Esophagus squamous epithelium (tissue), 5 donors: ENCODE results near the gene SRGAP3. TPM values are rescaled to one million over a fixed set of nuclear protein-coding genes. Genes with fewer than 3 reads are reported as not detected.

ENCODE experiments used
- DNase-seq: peaks from one replicate; lab custom pipeline; 2025; lab: John Stamatoyannopoulos, UW
- H3K27ac ChIP-seq, 4 donors: fragments of 200-600 bp; sonication (generic); one replicate each; pipeline ENCODE4 v1.5.1; 2016 to 2019; ENCODE audit warnings: mild to moderate bottlenecking in 1 of 4
- H3K27me3 ChIP-seq, 4 donors: fragments of 200-600 bp; sonication (generic); 1 replicate in 3 of 4; 2 replicates in 1 of 4; pipeline versions ENCODE4 v1.5.1 to v1.6.0; 2017 to 2021; ENCODE audit warnings: antibody characterized with exemption in 1 of 4
- H3K36me3 ChIP-seq, 3 donors: fragments of 200-600 bp; sonication (generic); one replicate each; pipeline ENCODE4 v1.5.1; 2016 to 2019
- H3K4me1 ChIP-seq, 3 donors: fragments of 200-600 bp; sonication (generic); one replicate each; pipeline ENCODE4 v1.5.1; 2017 to 2019
- H3K4me3 ChIP-seq, 4 donors: fragments of 200-600 bp; sonication (generic); 1 replicate in 3 of 4; 2 replicates in 1 of 4; pipeline ENCODE4 v1.5.1; 2016 to 2019; ENCODE audit warnings: mild to moderate bottlenecking in 2 of 4, moderate library complexity in 1 of 4
- H3K9me3 ChIP-seq, 3 donors: fragments of 200-600 bp; sonication (generic); one replicate each; pipeline ENCODE4 v1.5.1; 2016 to 2019
- POLR2A ChIP-seq, 4 donors: fragments of 450-650 bp; IDR thresholded peaks; one replicate each; pipeline ENCODE4 v1.6.1; 2017; ENCODE audit warnings: antibody characterized with exemption in 4 of 4, mild to moderate bottlenecking in 4 of 4, moderate library complexity in 3 of 4
- WGBS, 2 donors: methylation state at CpG; one replicate each; pipeline ENCODE4 v1.1.5; 2018; 5-methylcytosine and 5-hydroxymethylcytosine counted together
- intact Hi-C: fragments of 100-400 bp; cut with DNase I; formaldehyde crosslinking; loops from one replicate; pipeline ENCODE4 v1.15.0; 2022
- total RNA-seq, 4 donors: library from RNA; depleted of rRNA; stranded (reverse); fragments of >200 nt; gene quantifications; one replicate each; pipeline ENCODE4 v1.1.0, GENCODE V29; 2016
- TF ChIP-seq, protein P1 (sequence below), 6 experiments: fragments of 450-650 bp in 4 of 6; fragments of 200-600 bp in 2 of 6; sonication (generic) in 2 of 6; IDR thresholded peaks; one replicate each; pipeline ENCODE4 v1.5.1; 2016 to 2019; ENCODE audit warnings: antibody characterized with exemption in 6 of 6, mild to moderate bottlenecking in 4 of 6, moderate library complexity in 4 of 6
- donor health status: DM: yes; HTN: yes; CAD: no.

The SRGAP3 gene
- total RNA-seq, 4 donors from 2014 or later: 4.0 to 15.8 (median 6.6) TPM

DNA sequence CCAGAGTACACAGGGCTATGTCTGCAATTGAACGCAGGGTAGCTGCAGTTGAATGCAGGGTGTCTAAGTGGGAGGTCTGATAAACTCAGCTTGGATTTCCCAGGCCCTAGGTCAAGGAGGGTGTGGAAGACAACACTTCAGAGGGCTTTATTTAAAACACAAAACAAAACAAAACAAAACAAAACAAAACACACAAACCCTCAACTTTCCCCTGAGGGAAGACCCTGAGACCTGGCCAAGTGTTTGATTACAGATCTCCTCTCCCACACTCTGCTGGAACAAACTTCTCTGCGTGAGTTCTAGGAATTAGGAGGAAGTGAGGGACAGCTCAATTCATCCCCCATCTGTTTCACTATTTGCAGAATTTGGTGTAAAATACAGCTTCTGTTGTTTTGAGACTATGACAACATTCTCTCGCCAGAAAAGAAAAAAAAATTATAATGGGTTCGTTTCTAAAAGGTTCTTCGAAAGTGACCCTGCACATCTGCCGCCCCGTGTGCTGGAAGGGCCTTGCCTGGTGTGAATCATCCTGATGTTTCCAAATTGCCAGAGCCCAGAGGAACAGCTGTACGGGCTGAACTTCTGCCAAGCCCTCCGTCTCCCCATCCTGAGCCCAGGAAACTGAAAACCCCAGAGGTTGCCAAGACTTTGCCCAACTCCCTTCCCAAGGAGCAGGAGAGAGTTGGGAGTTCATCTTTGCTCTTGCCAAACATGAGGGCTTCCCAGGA lies 212.9 kb downstream of the SRGAP3 start:
- DNase-seq: no peak

DNA sequence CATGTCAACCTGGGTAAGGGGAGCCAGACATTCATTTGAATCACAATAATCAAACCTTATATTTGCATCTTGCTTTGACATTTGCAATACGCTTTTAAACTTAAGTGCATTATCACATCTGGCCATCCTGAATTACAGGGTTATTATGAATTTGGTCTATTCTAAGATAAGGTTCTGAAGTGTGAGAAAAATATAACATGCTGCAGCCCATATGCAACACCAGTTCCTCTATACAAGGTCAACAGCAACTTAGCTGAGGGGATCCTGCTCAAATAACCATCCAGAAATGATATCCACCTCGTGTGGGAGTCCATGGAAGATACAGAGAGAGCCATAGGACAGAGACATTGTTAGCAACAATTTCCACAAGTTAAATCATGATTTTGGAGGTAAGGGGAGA lies 213.5 kb downstream of the SRGAP3 start:
- Histone ChIP-seq H3K4me3 (no peak overlapping the region), H3K4me1 (peaks cover 0 to 21% (median 8%) of the 10 kb centered on the region in 3 donors), H3K36me3 (no peaks in the 10 kb centered on the region), H3K27me3 (no peaks in the 10 kb centered on the region), H3K9me3 (no peaks in the 10 kb centered on the region), H3K27ac (no peak overlapping the region)
- intact Hi-C loops: no loop called here
- WGBS, 2 donors: 73 to 100% methylated on average over 2 of the region's 2 CpGs
- TF ChIP-seq POLR2A (IDR thresholded peaks at IDR 0.05): no peak
- TF ChIP-seq, protein P1, sequence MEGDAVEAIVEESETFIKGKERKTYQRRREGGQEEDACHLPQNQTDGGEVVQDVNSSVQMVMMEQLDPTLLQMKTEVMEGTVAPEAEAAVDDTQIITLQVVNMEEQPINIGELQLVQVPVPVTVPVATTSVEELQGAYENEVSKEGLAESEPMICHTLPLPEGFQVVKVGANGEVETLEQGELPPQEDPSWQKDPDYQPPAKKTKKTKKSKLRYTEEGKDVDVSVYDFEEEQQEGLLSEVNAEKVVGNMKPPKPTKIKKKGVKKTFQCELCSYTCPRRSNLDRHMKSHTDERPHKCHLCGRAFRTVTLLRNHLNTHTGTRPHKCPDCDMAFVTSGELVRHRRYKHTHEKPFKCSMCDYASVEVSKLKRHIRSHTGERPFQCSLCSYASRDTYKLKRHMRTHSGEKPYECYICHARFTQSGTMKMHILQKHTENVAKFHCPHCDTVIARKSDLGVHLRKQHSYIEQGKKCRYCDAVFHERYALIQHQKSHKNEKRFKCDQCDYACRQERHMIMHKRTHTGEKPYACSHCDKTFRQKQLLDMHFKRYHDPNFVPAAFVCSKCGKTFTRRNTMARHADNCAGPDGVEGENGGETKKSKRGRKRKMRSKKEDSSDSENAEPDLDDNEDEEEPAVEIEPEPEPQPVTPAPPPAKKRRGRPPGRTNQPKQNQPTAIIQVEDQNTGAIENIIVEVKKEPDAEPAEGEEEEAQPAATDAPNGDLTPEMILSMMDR (IDR thresholded peaks at IDR 0.05): no peak
- no peak for DNase-seq

More for the DNA sequence above, 212.9 kb downstream of the SRGAP3 start:
- peak overlapping the region in 1 of 4 donors; percentile 42 for H3K27ac ChIP-seq
- intact Hi-C loops: no loop called here
- H3K9me3 ChIP-seq: no peaks in the 10 kb centered on the region
- H3K4me1 ChIP-seq: peaks cover 0 to 21% (median 8%) of the 10 kb centered on the region in 3 donors
- WGBS, 2 donors: 29 to 36% methylated on average over 7 to 9 of the region's 9 CpGs
- H3K36me3 ChIP-seq: no peaks in the 10 kb centered on the region
- H3K27me3 ChIP-seq: no peaks in the 10 kb centered on the region
- TF ChIP-seq, protein P1 (IDR thresholded peaks at IDR 0.05): no peak
- TF ChIP-seq POLR2A (IDR thresholded peaks at IDR 0.05): no peak
- H3K4me3 ChIP-seq: no peak overlapping the region

DNA sequence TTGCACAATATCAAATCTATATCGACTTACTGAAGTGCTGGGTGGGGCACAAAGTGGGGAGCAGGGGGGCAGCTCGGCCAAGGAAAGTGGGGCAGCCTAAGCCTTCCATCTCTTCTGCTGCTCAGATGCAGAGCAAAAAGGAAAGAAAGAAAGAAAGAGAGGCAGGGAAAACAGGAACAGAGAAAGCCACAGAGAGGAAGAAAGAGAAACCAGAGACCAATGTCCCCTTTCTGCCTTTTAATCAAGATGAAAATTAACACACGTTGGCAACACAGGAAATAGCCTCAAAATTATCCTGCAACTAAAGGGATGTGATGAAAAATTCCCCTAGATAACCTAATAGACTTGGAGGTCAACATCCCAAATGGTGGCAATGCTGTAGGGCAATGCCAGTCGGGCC lies 214.0 kb downstream of the SRGAP3 start:
- intact Hi-C loops: no loop called here
- WGBS, 2 donors: 40 to 64% methylated on average over 4 of the region's 4 CpGs
- peaks cover 0 to 21% (median 8%) of the 10 kb centered on the region in 3 donors for H3K4me1 ChIP-seq
- no peak overlapping the region for H3K27ac ChIP-seq
- no peak for DNase-seq
- H3K27me3 ChIP-seq: no peaks in the 10 kb centered on the region
- H3K36me3 ChIP-seq: no peaks in the 10 kb centered on the region
- no peaks in the 10 kb centered on the region for H3K9me3 ChIP-seq
- TF ChIP-seq, protein P1 (IDR thresholded peaks at IDR 0.05): no peak
- no peak for TF ChIP-seq POLR2A (IDR thresholded peaks at IDR 0.05)
- H3K4me3 ChIP-seq: no peak overlapping the region

DNA sequence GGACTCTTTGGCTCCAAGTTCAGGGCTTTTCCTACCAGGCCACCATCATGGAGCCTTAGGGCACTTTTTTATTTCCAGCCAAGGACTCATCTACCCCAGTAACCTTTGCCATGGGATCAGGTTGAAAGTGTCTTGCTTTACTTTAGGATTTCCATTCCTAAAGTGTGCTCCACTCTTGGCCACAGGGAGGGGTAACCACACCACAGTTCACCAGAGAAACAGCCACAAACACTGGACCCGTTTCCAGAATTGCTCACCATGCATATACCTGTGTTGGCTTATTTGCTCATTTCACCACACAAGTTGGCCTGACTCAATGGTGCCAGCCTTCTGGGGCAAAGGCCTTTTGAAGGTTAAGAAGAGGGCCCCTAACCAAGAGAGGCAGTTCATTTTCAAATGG lies 215.6 kb downstream of the SRGAP3 start:
- Histone ChIP-seq H3K27ac (no peak overlapping the region), H3K4me1 (peaks cover 0 to 21% (median 8%) of the 10 kb centered on the region in 3 donors), H3K4me3 (no peak overlapping the region), H3K9me3 (no peaks in the 10 kb centered on the region), H3K36me3 (no peaks in the 10 kb centered on the region), H3K27me3 (no peaks in the 10 kb centered on the region)
- DNase-seq: no peak
- no peak for TF ChIP-seq POLR2A (IDR thresholded peaks at IDR 0.05)
- TF ChIP-seq, protein P1 (IDR thresholded peaks at IDR 0.05): no peak
- 88% methylated on average over 1 of the region's 1 CpG; no CpG with 5 or more reads in 1 of the 2 donors for WGBS, 2 donors
- intact Hi-C loops: no loop called here

DNA sequence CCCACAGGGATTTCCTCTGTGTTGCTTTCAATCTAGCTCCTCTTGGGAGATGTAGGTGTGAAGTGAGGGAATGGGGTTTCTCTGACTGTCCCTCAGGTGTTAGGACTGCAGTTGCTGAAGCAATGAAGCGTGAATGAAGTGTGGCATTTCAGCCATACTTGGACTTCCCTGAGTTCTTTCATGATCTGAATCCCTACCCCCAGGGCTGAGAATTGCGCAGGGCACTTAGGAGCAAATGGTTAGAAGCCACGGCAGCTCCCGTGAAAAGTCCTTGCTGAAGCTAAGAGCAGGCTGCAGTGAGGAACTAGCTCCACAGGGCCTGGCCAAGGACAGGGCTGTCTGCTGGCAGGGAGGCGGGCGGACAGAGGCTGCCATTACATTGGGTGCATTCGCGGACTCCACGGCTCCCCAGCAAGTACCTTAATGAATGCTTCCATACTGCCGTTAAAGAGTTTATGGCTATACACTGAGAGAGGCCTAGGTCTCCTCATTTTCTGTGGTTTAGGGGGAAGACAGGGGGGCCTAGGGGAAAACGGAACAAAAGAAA lies 217.1 kb downstream of the SRGAP3 start:
- intact Hi-C loops: no loop called here

More for the DNA sequence above, 217.1 kb downstream of the SRGAP3 start:
- Histone ChIP-seq H3K27me3 (no peaks in the 10 kb centered on the region), H3K9me3 (no peaks in the 10 kb centered on the region), H3K4me1 (peaks cover 0 to 32% (median 4%) of the 10 kb centered on the region in 3 donors), H3K4me3 (no peak overlapping the region), H3K27ac (no peak overlapping the region), H3K36me3 (no peaks in the 10 kb centered on the region)
- WGBS, 2 donors: 92 to 94% methylated on average over 9 to 10 of the region's 11 CpGs
- DNase-seq: no peak
- no peak for TF ChIP-seq POLR2A (IDR thresholded peaks at IDR 0.05)
- TF ChIP-seq, protein P1 (IDR thresholded peaks at IDR 0.05): no peak
